H1 (cell line): ENCODE results near the gene GADL1. TPM values are rescaled to one million over a fixed set of nuclear protein-coding genes. Genes with fewer than 3 reads are reported as not detected.

ENCODE experiments used
- CTCF ChIA-PET: fragments of 300-600 bp; sonication (Branson Sonifier 250); formaldehyde crosslinking; loops from one replicate; lab custom pipeline; 2021; ENCODE audit not compliant: partially characterized antibody; lab: Charles Lee
- POLR2A ChIA-PET: fragments of 300-600 bp; sonication (Branson Sonifier 250); formaldehyde crosslinking; loops from one replicate; lab custom pipeline; 2021; ENCODE audit warnings: inconsistent platforms; ENCODE audit not compliant: partially characterized antibody; lab: Charles Lee
- DNase-seq, 2 experiments: peaks; one replicate each; pipeline versions ENCODE4 v3.0.0 to v3.0.0-alpha.2; 2010 to 2022; ENCODE audit warnings: low spot score in 2 of 2, low read depth in 1 of 2, mixed read lengths in 1 of 2
- FAIRE-seq: peaks from 2 replicates; lab custom pipeline; 2011; peaks lifted over from hg19 to GRCh38; lab: Jason Lieb, UNC
- H2AFZ ChIP-seq: 2 replicates; pipeline ENCODE4 v1.8.1; 2012; ENCODE audit warnings: low read length, inconsistent platforms
- H2AK5ac ChIP-seq: 2 replicates; pipeline ENCODE4 v1.6.1; 2013; ENCODE audit warnings: low read depth, low read length
- H2BK120ac ChIP-seq: replicated peaks from 2 replicates; pipeline ENCODE3; 2013; ENCODE audit warnings: low read depth, low read length, inconsistent platforms
- H2BK12ac ChIP-seq: 2 replicates; pipeline ENCODE4 v1.6.1; 2013; ENCODE audit warnings: low read depth, low read length
- H2BK15ac ChIP-seq: 2 replicates; pipeline ENCODE4 v1.6.1; 2013; ENCODE audit warnings: low read length
- H2BK20ac ChIP-seq: 2 replicates; pipeline ENCODE4 v1.6.1; 2013; ENCODE audit warnings: low read length
- H2BK5ac ChIP-seq: 2 replicates; pipeline ENCODE4 v1.6.1; 2013; ENCODE audit warnings: low read depth, low read length
- H3K14ac ChIP-seq: 2 replicates; pipeline ENCODE4 v1.6.1; 2013; ENCODE audit warnings: inconsistent platforms; ENCODE audit not compliant: insufficient read length
- H3K18ac ChIP-seq: 2 replicates; pipeline ENCODE4 v1.6.1; 2013; ENCODE audit warnings: low read length; ENCODE audit errors: extremely low read depth
- H3K23ac ChIP-seq: 2 replicates; pipeline ENCODE4 v1.6.1; 2013; ENCODE audit warnings: inconsistent platforms; ENCODE audit not compliant: insufficient read length
- H3K23me2 ChIP-seq: 2 replicates; pipeline ENCODE4 v1.6.1; 2013; ENCODE audit warnings: low read depth, low read length
- H3K27ac ChIP-seq: 2 replicates; pipeline ENCODE4 v1.6.1; 2011; ENCODE audit warnings: low read depth, low read length, inconsistent platforms
- H3K27me3 ChIP-seq, 4 experiments: replicated peaks in 1 of 4; 1 replicate in 1 of 4; 2 replicates in 3 of 4; pipeline versions ENCODE4 v1.6.1 to v1.8.1; 2011 to 2013; ENCODE audit warnings: low read length in 3 of 4, mild to moderate bottlenecking in 3 of 4, inconsistent platforms in 2 of 4, mixed read lengths in 2 of 4, moderate library complexity in 1 of 4; ENCODE audit not compliant: control insufficient read depth in 3 of 4, insufficient read depth in 3 of 4; ENCODE audit errors: extremely low read depth in 1 of 4
- H3K36me3 ChIP-seq, 4 experiments: 2 replicates each; pipeline versions ENCODE4 v1.6.1 to v1.8.1; 2011 to 2013; ENCODE audit warnings: mild to moderate bottlenecking in 4 of 4, low read length in 3 of 4, moderate library complexity in 2 of 4, control low read depth in 1 of 4, inconsistent platforms in 1 of 4; ENCODE audit not compliant: insufficient read depth in 4 of 4, control insufficient read depth in 2 of 4
- H3K4ac ChIP-seq: replicated peaks from 2 replicates; pipeline ENCODE3; 2013; ENCODE audit warnings: low read length, low read depth, mixed read lengths, inconsistent platforms; ENCODE audit not compliant: insufficient read length
- H3K4me1 ChIP-seq, 4 experiments: replicated peaks in 1 of 4; 1 replicate in 1 of 4; 2 replicates in 3 of 4; pipeline versions ENCODE4 v1.6.1 to v1.8.1; 2011 to 2013; ENCODE audit warnings: low read length in 3 of 4, inconsistent platforms in 2 of 4, mixed read lengths in 1 of 4; ENCODE audit not compliant: insufficient read depth in 4 of 4, control insufficient read depth in 3 of 4
- H3K4me2 ChIP-seq, 2 experiments: 2 replicates each; pipeline versions ENCODE4 v1.6.1 to v1.8.1; 2011 to 2013; ENCODE audit warnings: low read depth in 2 of 2, low read length in 2 of 2, control low read depth in 1 of 2, inconsistent platforms in 1 of 2, mild to moderate bottlenecking in 1 of 2; ENCODE audit not compliant: insufficient read depth in 1 of 2
- H3K4me3 ChIP-seq, 4 experiments: fragments of 200-600, 300-600 bp in 1 of 4; sonication (generic), shearing (Covaris generic), sonication (Bioruptor Twin) in 1 of 4; 2 replicates each; pipeline versions ENCODE4 v1.5.1 to v1.8.1; 2011 to 2016; ENCODE audit warnings: low read length in 4 of 4, low read depth in 3 of 4, control low read depth in 2 of 4, inconsistent platforms in 2 of 4, mild to moderate bottlenecking in 2 of 4, mixed read lengths in 1 of 4, moderate library complexity in 1 of 4; ENCODE audit not compliant: insufficient read depth in 2 of 4; ENCODE audit errors: extremely low read depth in 1 of 4
- H3K56ac ChIP-seq: replicated peaks from 2 replicates; pipeline ENCODE3; 2013; ENCODE audit warnings: low read depth, mild to moderate bottlenecking, mixed read lengths, low read length, inconsistent platforms; ENCODE audit not compliant: insufficient read length
- H3K79me1 ChIP-seq: 2 replicates; pipeline ENCODE4 v1.6.1; 2013; ENCODE audit warnings: low read depth, low read length, control low read depth
- H3K79me2 ChIP-seq, 2 experiments: 2 replicates each; pipeline versions ENCODE4 v1.6.1 to v1.8.1; 2012 to 2013; ENCODE audit warnings: low read length in 2 of 2, mild to moderate bottlenecking in 2 of 2, inconsistent platforms in 1 of 2; ENCODE audit not compliant: insufficient read depth in 2 of 2, control insufficient read depth in 1 of 2
- H3K9ac ChIP-seq, 4 experiments: replicated peaks in 1 of 4; 1 replicate in 1 of 4; 2 replicates in 3 of 4; pipeline versions ENCODE4 v1.6.1 to v1.8.1; 2011 to 2013; ENCODE audit warnings: low read depth in 3 of 4, low read length in 3 of 4, control low read depth in 2 of 4, mild to moderate bottlenecking in 2 of 4, moderate library complexity in 2 of 4, inconsistent platforms in 1 of 4; ENCODE audit errors: extremely low read depth in 1 of 4
- H3K9me3 ChIP-seq, 2 experiments: 2 replicates each; pipeline versions ENCODE4 v1.6.1 to v1.8.1; 2012 to 2013; ENCODE audit warnings: mild to moderate bottlenecking in 2 of 2, moderate library complexity in 2 of 2, control low read depth in 1 of 2, inconsistent platforms in 1 of 2, low read depth in 1 of 2, low read length in 1 of 2, mixed read lengths in 1 of 2; ENCODE audit not compliant: insufficient read depth in 2 of 2
- H4K20me1 ChIP-seq, 2 experiments: replicated peaks in 1 of 2; 2 replicates each; pipeline versions ENCODE3 to v1.8.1; 2011 to 2013; ENCODE audit warnings: inconsistent platforms in 2 of 2, low read length in 2 of 2, mild to moderate bottlenecking in 1 of 2; ENCODE audit not compliant: insufficient read depth in 2 of 2, control insufficient read depth in 1 of 2
- H4K5ac ChIP-seq: 2 replicates; pipeline ENCODE4 v1.6.1; 2013; ENCODE audit warnings: low read length, low read depth, mixed read lengths, inconsistent platforms; ENCODE audit not compliant: insufficient read length
- H4K8ac ChIP-seq: 2 replicates; pipeline ENCODE4 v1.8.0; 2013; ENCODE audit warnings: mild to moderate bottlenecking, moderate library complexity, low read length, inconsistent platforms; ENCODE audit not compliant: insufficient read depth; ENCODE audit errors: extremely low read depth
- H4K91ac ChIP-seq: replicated peaks from 2 replicates; pipeline ENCODE3; 2013; ENCODE audit warnings: low read length, mixed read lengths, inconsistent platforms; ENCODE audit not compliant: insufficient read length
- BACH1 ChIP-seq: IDR thresholded peaks from 2 replicates; pipeline ENCODE4 v1.6.1; 2012; ENCODE audit warnings: low read length, improper control_type of control experiment
- CBX8 ChIP-seq: fragments of 300-800, 300-1000 bp; sonication (generic); IDR thresholded peaks from 2 replicates; pipeline ENCODE4 v1.7.1; 2016; ENCODE audit warnings: low read depth, low read length, borderline replicate concordance
- CHD2 ChIP-seq: IDR thresholded peaks from 2 replicates; pipeline ENCODE4 v1.6.1; 2012; ENCODE audit warnings: low read length, improper control_type of control experiment
- E2F6 ChIP-seq: IDR thresholded peaks from 2 replicates; pipeline ENCODE4 v1.6.1; 2012; ENCODE audit warnings: inconsistent platforms
- FOSL1 ChIP-seq: IDR thresholded peaks from 2 replicates; pipeline ENCODE4 v1.6.1; 2011; ENCODE audit warnings: mild to moderate bottlenecking, low read depth, low read length, moderate library complexity; ENCODE audit not compliant: insufficient read depth
- GABPA ChIP-seq: IDR thresholded peaks from 2 replicates; pipeline ENCODE4 v1.6.1; 2011; ENCODE audit warnings: mild to moderate bottlenecking, low read length, moderate library complexity, borderline replicate concordance; ENCODE audit not compliant: insufficient read depth
- MAFK ChIP-seq: IDR thresholded peaks from 2 replicates; pipeline ENCODE4 v1.6.1; 2012; ENCODE audit warnings: low read depth, mild to moderate bottlenecking, improper control_type of control experiment, low read length
- SIRT6 ChIP-seq: IDR thresholded peaks from one replicate; pipeline ENCODE4 v1.7.1; 2012; ENCODE audit warnings: low read length, inconsistent platforms
- TAF1 ChIP-seq: IDR thresholded peaks from 2 replicates; pipeline ENCODE4 v1.6.1; 2011; ENCODE audit warnings: mild to moderate bottlenecking, low read depth, low read length
- TCF12 ChIP-seq: IDR thresholded peaks from 2 replicates; pipeline ENCODE4 v1.6.1; 2011; ENCODE audit warnings: low read depth, mild to moderate bottlenecking, low read length
- ZNF274 ChIP-seq: IDR thresholded peaks from 2 replicates; pipeline ENCODE4 v1.7.0; 2012; ENCODE audit warnings: low read length, borderline replicate concordance; ENCODE audit errors: extremely low read depth
- WGBS, 2 experiments: shearing (Covaris generic) in 1 of 2; methylation state at CpG; one replicate each; pipeline versions ENCODE4 v1.1.6 to v1.1.7; 2013 to 2015; ENCODE audit warnings: low lambda C conversion rate in 2 of 2, mixed read lengths in 2 of 2, inconsistent platforms in 1 of 2, low coverage in 1 of 2, missing lambda C conversion rate in 1 of 2; ENCODE audit not compliant: insufficient replicate concordance in 2 of 2, insufficient coverage in 1 of 2, insufficient read length in 1 of 2; ENCODE audit errors: extremely low coverage in 1 of 2, missing lambda C conversion rate in 1 of 2; 5-methylcytosine and 5-hydroxymethylcytosine counted together
- polyA plus RNA-seq, 7 experiments: library from polyadenylated mRNA; depleted of rRNA in 3 of 7; stranded (reverse) in 5 of 7; unstranded in 2 of 7; fragments of >200 nt in 5 of 7; fragments of 200-250 nt in 2 of 7; gene quantifications; 1 replicate in 5 of 7; 2 replicates in 1 of 7; 4 replicates in 1 of 7; pipeline versions ENCODE4 v1.2.1 to v1.2.3, GENCODE V29; 2011 to 2013; ENCODE audit warnings: missing spikeins in 2 of 7, mixed read lengths in 2 of 7
- total RNA-seq: library from RNA; stranded (reverse); fragmentation: NEBNext Ultra II Directional; extraction: Animal tissue kit (Norgen Biotek cat#: 25700); gene quantifications from 2 replicates; pipeline ENCODE4 v1.2.1, GENCODE V29; 2021

Gene GADL1
- total and polyA plus RNA-seq, 2 of the 8 experiments (the other 6 are each of a cell fraction or from before 2014, with no cell fraction given) = 0.03 to 0.30 TPM

GRCh38 chr3:30811151-30811795 is 83.2 kb downstream of the GADL1 start:
- Histone ChIP-seq H4K91ac (no peak overlapping the region), H3K18ac (no peak overlapping the region), H3K9me3 (no peaks in the 10 kb centered on the region), H2AFZ (no peak overlapping the region), H4K5ac (no peak overlapping the region), H2BK12ac (no peak overlapping the region), H2BK15ac (no peak overlapping the region), H3K4ac (no peak overlapping the region), H3K14ac (no peak overlapping the region), H3K56ac (no peak overlapping the region), H2BK5ac (no peak overlapping the region), H3K4me2 (no peak overlapping the region), H3K36me3 (no peaks in the 10 kb centered on the region), H3K4me3 (no peak overlapping the region), H3K9ac (no peak overlapping the region), H3K79me1 (no peaks in the 10 kb centered on the region), H2BK120ac (no peak overlapping the region), H3K23ac (no peak overlapping the region), H4K8ac (no peak overlapping the region), H2AK5ac (no peak overlapping the region), H3K79me2 (no peaks in the 10 kb centered on the region), H4K20me1 (no peaks in the 10 kb centered on the region), H3K23me2 (no peaks in the 10 kb centered on the region), H2BK20ac (no peak overlapping the region), H3K27me3 (no peaks in the 10 kb centered on the region), H3K27ac (no peak overlapping the region), H3K4me1 (no peaks in the 10 kb centered on the region)
- WGBS, 2 experiments = 85% methylated on average over 4 of the region's 4 CpGs; no CpG with 5 or more reads in 1 of the 2 experiments
- DNase-seq = no peak
- FAIRE-seq = no peak
- ChIA-PET CTCF (interaction anchor here (0.6 to 1.8 kb wide), 4 partner anchors 27 to 546 kb away, joined by 3 to 4 read pairs (median 3); no protein-coding TSS in a partner anchor), POLR2A (no interaction called here)
- no peak for TF ChIP-seq E2F6
- no peak for TF ChIP-seq TAF1
- no peak for TF ChIP-seq BACH1
- no peak for TF ChIP-seq TCF12
- TF ChIP-seq CHD2 = no peak
- TF ChIP-seq MAFK = no peak
- TF ChIP-seq GABPA = no peak
- no peak for TF ChIP-seq SIRT6
- TF ChIP-seq FOSL1 = no peak
- TF ChIP-seq ZNF274 = no peak
- TF ChIP-seq CBX8 = no peak
